Activated CD8-positive, alpha-beta memory T cell treated with anti-CD3 and anti-CD28 coated beads, Interleukin-2, amount 50 U/mL, for 1 hour (primary cell): ENCODE data around the gene CFAP69.
"Not testable (repeated sequence)": the region's sequence is repeated elsewhere in the genome, so short reads cannot be mapped to it uniquely, and the experiment has no call there.

Experiments used
- DNase-seq: peaks from one replicate; pipeline ENCODE4 v3.0.0-alpha.2; 2020; ENCODE audit errors: extremely low read depth

CFAP69 gene

DNA sequence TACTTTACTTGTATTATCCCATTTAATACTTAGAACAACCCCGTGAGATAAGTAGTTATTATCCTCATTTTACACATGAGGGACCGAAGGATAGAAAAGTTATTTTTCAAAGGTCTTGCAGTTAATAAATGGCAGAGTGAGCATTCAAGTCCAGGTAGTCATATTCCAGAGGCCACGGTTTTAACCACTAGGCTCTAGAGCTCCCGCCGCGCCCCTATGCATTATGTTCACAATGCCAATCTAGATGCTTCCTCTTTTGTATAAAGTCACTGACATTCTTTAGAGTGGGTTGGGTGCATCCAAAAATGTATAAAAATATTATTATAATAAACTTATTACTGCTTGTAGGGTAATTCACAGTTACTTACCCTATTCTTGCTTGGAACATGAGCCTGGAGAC is 11.4 kb upstream of the CFAP69 start:
- no peak for DNase-seq

DNA sequence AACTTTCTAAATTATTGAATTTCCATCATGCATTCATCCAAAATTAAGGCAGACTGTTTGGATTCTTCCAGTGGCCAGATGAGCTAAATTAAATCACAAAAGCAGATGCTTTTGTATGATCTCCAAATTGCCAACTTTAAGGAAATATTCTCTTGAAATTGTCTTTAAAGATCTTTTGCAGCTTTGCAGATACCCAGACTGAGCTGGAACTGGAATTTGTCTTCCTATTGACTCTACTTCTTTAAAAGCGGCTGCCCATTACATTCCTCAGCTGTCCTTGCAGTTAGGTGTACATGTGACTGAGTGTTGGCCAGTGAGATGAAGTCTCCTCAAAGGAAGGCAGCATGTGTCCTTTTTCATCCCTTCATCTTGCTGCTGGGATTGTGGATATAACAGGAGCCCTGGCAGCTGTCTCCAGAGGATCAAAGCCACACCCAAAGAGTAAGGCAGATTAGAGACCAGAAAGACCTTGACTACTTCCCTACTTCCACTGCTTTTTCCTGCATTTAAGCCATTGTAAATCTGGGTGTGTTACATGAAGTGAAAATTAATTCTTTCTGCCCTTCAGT is 8.2 kb upstream of the CFAP69 start:
- DNase-seq = no peak

DNA sequence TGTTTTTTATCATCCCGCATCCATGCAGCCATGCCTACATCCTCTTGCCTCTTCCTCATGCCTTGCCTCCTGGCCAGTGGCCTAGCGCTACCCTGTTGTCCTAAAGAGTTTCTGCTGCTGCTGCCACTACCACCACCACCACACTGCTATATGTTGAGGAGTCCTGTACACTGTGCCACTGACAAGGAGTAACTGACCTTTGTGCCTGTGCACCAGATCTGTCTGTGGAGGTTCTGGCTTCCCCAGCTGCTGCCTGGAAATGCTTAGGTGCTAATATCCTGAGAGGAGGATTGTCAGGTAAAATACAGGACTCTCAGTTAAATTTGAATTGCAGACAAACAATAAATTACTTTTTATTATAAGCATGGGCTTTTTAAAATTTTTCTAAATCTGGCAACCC is 7.0 kb upstream of the CFAP69 start:
- DNase-seq = no peak

DNA sequence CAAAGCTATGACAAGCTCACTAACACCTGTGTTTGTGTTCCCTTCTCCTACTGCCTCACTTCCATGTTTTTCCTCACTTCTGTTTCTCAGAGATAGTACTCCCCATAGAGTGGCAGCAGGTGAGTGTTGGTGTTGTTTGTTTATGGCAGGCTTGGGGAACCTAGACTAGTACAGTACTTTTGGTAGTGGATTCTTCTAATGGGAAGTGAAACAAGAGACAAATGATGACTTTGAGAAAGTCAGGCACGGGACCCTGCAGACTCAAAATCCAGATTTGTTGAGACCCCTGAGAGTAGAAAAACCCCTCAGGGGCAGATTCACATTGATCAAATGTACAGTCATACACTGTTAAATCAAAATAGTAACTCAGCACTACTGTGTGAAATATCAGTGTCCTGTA is 6.4 kb upstream of the CFAP69 start:
- no peak for DNase-seq

DNA sequence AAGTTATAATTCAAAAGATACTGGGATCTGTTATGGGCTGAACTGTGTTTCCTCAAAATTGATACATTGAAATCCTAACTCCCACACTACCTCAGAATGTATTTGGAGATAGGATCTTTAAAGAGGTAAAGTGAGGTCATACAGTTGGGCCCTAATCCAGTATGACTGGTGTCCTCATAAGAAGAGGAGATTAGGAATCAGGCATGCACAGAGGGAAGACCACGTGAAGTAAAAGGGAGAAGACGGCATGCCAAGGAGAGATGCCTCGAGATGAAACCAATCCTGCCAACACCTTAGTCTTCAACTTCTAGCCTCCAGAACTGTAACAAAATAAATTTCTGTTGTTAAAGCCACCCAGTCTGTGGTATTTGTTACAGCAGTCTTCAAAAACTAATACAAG is 5.9 kb upstream of the CFAP69 start:
- DNase-seq = no peak

DNA sequence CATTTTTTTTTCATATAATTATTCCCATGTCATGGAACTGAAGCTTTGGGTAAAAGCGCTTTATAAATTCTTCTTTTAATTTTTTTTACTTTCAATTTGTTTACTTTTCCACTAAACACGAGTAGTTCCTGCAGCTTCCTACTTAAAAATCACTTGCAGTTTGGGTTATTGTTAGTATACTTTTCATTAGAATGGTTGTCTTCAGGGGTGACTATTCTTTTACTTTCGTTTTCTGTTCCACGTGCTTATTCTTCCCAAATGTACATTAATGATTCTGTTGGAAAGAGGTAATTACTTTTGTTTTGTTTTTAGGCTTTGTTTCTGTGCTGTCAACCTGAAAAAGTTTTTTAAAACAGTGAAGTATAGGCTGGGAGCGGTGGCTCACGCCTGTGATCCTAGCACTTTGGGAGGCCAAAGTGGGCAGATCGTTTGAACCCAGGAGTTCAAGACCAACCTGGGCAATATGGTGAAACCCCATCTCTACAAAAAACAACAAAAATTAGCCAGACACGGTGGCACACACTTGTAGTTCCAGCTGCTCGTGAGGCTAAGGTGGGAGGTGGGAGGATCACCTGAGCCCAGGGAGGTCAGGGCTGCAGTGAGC is 5.2 kb upstream of the CFAP69 start:
- DNase-seq = no peak

DNA sequence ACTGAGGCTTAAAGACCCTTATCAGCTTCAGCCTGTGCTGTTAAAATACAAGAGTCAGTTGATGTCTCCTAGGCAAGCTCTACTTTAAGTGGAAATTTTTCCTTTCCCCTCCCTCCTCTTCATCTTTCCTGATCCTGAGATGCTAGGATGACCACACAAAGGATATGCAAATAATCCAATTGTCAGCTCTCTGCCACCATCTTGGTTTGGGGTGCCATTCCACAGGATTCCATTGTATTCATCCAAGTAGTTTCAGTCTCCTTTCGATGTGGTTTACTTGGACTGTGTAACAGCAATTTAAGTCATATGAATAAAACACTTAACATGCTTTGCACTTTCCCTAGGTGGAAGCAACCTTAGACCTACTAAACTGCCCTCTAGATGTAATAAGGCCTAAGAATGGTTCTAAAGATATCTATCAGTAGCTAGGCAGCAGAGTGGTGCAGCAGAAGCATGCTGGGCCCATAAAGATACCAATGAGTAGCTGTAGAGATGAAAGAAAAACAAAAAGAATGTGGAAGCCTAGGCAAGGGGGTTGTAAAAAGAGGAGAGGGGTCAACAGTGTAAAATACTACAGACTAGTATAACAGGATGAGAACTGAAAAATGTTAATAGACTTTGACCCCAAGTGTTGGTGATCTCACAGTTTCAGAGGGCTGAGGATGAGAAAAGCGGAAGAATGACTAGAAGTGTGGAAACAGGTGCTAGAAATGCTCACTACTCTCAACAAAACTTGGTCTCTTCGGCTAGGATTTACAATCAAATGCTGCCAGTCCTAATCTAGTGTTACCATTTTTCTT is 2.4 kb upstream of the CFAP69 start:
- no peak for DNase-seq

DNA sequence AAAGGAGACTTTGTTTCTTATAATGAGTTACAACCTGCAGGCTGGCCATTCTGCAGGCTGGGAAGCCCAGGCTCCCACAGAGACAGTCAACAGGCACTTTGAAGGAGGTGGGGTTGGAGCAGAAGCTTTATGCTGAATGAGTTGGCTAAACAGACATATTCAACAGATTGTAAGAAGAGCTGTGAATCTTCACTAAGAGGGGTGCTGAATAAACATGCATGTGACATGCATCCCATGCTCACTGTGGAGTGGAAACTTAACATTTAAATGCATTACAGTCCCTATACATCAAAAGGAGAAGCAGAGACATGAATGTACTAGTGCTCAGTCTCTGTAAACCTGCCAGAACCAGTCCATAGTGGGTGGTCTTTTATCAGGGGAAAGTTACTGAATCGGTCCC is 1.4 kb upstream of the CFAP69 start:
- DNase-seq = no peak

DNA sequence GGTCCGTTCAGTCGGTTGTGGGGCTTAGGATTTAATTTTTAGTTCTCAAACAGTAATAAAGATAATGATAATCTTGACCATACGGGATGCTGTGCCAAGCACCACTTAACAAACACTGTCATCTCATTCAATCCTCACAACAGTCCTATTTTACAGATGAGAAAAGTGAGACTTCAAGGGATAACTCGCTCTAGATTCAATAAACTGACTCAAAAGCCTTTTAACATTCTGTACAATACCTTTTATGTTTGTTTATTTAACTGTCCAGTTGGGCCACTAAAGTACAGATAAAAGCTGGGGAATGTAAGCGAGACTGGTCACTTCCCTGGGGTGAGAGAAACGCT is 437 bp upstream of the CFAP69 start:
- DNase-seq = no peak

DNA sequence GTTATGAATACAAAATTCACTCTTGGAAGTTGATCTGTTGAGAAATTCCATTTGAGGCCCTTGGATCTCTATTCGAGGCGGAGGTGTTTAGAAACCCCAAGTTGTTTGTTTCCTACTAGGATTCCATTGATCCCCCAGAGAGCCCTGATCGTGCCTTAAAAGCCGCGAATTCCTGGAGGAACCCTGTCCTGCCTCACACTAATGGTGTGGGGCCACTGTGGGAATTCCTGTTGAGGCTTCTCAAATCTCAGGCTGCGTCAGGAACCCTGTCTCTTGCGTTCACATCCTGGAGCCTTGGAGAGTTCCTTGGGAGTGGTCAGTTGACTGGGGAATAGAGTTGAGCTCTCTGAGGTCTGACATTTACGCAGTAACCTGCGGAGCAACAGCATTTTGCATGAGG is 1.2 kb downstream of the CFAP69 start:
- DNase-seq = no peak

DNA sequence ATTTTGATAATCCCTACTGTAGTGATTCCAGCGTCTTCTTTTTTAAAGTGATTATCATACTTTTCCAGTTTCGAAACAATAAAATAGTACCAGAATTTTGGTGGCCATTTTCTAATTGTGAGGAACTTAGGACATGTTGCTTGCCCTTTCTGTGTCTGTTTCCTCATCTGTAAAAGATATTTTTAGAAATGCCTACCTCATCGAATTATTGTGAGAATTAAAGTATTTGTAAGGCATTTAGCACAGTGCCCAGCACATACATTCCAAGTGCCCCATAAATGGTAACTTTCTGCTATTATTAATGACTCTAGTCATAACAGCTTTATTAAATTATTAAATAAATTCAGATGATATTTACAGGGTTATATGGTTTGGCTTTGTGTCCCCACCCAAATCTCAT is 3.7 kb downstream of the CFAP69 start:
- DNase-seq = no peak

DNA sequence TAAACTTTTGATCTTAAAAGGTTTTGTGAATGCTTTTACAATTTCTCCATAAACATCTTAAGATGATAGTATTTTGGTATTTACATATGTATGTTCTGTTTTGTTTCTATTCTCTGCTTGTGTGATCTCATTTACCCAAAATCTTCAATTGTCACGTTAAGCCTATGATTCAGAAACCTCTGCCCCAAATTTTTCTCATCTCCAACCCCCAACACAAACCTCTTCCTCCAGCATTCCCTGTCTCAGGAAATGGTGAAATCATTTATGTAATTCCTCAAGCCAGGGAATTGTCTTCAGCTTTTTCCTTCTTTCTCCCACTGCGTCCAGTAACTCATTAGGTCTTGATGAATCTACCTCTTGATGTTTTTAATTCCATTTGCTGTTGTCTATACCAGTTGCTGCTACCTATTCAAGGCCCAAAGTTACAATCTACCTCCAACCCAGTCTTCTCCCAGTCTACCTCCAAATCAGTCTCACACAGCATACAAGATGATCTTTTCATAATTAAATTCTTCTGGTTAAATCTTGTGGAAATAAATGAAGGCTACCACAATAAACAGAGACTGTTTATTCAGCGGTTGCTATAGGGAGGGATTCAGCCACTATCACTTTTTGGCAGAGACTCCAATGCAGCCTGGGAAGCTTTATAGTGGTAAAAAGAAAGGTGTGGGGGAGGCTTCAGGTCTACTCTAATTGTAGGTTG is 5.8 kb downstream of the CFAP69 start:
- no peak for DNase-seq

DNA sequence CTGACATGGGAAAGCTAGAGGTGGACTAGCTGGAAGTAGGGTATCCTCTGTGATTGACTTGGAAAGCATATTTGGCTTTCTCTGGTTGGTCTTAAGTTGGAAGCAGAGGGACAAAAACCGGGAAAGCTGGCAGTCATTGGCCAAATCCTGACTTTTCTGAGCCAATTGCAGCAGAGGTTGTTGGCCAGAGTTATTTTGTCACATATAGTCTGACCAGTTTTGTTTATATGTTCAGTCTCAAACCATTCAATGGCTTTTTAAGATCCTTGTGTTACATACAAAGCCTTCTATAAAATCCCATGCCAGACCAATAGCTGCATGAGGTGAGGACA is 6.3 kb downstream of the CFAP69 start:
- no peak for DNase-seq

DNA sequence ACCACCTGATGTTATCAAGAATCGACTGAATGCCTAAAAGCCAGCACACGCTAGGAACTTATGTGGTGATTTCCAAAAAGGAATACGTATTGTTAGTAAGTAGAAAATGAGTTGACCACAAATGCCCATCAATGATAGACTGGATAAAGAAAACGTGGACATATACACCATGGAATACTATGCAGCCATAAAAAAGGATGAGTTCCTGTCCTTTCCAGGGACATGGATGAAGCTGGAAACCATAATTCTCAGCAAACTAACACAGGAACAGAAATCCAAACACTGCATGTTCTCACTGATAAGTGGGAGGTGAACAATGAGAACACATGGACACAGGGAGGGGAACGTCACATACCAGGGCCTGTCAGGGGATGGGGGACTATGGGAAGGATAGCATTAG is 11.0 kb downstream of the CFAP69 start:
- DNase-seq = not testable (repeated sequence)

DNA sequence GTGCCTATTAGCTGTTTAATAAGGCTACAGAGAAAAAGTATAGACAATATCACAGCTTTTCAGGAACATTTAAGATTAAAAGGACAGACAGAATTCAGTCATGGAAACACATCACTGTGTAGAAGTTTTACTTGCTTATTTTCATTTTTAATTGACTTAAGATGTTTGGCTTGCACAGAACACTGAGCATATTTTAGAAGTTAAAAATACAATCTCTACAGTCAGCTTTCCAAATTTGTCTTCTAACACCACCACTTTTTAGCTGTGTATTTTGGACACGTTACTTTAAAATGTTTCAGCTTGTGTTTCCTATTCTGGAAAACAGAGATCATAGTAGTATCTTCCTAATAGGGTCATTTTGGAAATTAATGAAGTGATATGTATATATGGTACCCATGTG is 11.8 kb downstream of the CFAP69 start:
- DNase-seq = no peak

DNA sequence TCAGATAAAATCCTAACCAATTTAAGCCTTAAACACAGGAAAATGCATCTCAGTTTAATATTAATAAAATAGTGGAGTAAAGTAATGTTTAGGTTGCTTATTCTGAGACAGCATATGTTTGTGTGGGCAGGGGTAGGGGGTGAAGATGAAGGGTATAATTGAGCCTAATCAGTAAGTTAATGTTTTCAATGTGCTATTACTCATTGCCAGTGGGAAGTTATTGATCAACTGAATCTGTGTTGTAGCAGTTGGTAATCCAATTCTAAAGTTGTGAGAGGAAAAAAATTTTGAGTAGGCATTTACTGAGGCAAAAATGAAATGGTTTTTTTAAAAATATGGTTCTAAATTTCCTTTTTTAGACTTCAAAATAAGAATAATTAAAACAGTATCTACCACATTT is 16.5 kb downstream of the CFAP69 start:
- no peak for DNase-seq

DNA sequence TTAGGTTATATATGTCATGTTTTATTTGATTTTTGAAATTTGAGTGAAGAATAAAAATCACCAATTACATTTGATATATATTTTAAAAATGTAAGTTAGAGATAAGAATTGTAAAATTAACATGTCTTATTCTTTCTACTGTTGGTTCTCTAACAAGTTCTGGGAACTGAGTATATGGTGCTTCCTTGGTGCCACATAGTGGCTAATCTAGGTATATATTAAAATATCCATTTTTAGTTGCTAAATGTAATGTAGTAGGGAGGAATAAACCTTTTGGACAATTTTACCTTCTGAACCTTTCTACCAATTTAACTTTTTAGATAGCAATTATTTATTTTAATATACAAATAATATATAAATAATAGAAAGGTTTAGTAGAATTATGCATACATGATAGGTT is 17.5 kb downstream of the CFAP69 start:
- no peak for DNase-seq

DNA sequence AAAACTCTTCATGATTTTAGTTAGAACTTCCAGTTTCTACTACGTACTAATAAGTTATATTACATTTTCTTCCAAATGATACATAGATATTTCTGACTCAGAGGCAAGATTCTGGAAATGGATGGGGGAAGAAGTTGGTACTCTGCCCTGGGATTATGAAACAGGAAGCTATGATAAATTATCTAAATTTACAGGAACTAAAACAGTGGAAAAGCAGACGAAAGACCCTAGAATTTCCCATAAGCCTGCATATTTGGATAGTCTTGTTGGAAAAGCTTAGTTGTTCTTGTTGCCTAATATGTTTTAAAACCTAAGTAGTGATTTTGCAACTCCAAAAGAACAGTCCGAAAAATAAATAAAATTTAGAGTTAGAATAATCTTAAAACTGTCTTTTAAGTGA is 21.8 kb downstream of the CFAP69 start:
- no peak for DNase-seq

DNA sequence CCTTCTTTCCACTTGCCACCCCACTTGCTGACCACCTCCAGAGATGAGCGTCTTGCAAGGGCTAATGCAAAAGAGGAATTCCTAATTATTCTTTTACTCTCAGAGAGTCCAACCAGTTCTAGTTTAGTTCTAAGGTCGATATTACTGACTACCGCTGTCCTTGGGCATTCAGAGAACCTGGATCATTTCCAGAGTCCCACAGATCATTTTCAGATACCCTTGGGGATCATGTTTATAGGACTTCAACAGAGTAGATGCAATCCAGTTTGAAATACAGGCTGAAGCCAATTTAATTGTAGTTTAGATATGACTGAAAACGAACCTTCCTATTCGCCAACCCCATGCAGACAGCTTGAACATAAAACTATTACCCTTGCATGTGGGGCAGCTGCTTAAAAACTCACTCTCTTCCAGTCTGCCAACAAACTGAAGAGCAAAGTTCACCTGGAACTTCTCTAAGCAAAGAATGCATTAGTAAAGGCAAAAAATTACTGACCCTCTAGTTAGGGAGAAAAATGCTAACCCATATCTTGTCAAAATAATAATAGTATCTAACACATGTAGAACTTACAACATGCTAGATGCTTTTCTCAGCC is 22.4 kb downstream of the CFAP69 start:
- no peak for DNase-seq

DNA sequence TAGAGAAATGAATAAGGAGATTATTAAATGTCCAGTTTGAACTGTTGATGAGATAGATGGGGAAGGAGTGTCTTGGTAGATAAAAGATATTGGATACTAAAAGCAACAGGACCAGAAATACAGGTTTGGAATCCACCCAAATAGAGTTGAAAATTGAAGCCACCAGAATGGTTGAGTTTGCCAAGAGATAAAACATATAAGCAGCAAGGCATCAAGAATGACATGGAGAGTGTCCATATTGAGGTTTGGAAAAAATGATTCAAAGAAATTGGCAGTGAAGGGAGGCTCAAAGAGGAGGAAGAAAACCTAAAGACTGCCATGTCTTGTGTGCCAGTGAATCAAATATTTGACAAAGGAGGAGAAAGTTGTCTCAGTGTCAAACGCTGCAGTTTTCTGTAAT is 24.2 kb downstream of the CFAP69 start:
- DNase-seq = no peak

DNA sequence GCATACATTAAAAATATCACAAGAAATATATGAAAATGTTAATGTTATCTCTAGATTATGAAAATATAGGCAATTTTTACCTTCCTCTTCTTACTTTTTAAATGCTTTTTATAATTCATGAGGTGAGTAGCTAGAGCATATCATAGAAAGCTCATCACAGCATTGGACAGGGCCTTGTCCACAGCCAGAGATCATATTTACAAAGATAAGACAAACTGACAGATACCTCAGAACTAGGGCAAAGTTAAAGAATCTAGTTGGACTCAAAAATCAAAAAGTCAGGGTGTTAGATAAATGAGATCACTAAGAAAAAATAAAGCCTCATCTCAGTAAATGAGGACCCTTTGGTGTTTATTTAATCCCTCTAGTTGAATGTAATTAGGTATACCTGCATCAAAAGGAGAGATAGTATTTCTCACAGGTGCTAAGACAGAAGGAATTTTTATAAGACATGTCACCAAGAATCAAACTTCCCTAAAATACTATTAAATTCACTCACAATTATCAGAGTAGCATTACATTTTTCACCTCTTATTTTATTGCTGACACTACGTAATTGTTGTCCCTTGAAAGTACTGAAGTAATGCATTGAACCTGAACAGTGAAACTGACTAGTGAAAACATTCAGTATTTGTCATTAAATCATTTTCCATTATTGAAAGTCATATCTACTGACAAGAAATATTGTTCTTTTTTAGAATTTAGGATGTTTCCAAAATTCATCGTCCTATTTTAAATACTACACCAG is 25.6 kb downstream of the CFAP69 start:
- no peak for DNase-seq

DNA sequence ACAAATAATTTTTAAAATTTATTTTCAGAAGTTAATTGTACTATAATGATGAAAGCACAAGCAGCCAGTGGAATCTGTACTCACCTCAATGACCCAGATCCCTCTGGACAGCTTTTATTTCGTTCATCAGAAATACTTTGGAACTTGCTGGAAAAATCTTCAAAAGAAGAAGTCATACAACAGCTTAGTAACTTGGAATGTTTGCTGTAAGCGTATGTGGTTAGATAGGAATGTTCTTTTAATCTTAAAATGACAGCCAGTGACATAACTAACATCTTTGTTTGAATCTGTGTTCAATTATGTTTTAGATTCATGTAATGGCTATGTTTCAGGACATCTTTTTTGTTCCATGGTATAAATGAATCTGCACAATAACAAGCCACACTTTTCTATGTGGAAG is 26.8 kb downstream of the CFAP69 start:
- no peak for DNase-seq
